ENCODE results near the gene FGF12.

The FGF12 gene

GRCh38 chr3:192366916-192367315, 360.4 kb downstream of the FGF12 start:
- Histone ChIP-seq H3K9ac (ENCODE audit: low read length) (no peak overlapping the region), H3K4me3 (ENCODE audit: low read length) (no peak overlapping the region), H3K4me2 (ENCODE audit: low read length) (no peak overlapping the region), H3K79me2 (ENCODE audit: low read length) (no peaks in the 10 kb centered on the region), H3K27ac (ENCODE audit: low read length) (no peak overlapping the region), H3K27me3 (ENCODE audit: low read depth, low read length) (no peaks in the 10 kb centered on the region), H4K20me1 (ENCODE audit: insufficient read depth, low read length) (no peaks in the 10 kb centered on the region), H3K36me3 (replicated peaks; ENCODE audit: low read depth, low read length) (no peaks in the 10 kb centered on the region), H3K4me1 (ENCODE audit: low read length) (no peaks in the 10 kb centered on the region), H2AFZ (ENCODE audit: low read depth, low read length) (0 out of 2 replicates have a peak overlapping the region, but pooled peaks have one; percentile 33), H3K9me3 (ENCODE audit: insufficient read depth, low read length) (no peaks in the 10 kb centered on the region)
- TF ChIP-seq CTCF (IDR thresholded peaks at IDR 0.05; ENCODE audit: low read depth, low read length) (no peak), EZH2phosphoT487 (IDR thresholded peaks at IDR 0.05; ENCODE audit: low read depth) (no peak)

GRCh38 chr3:192365571-192365970, 361.8 kb downstream of the FGF12 start:
- TF ChIP-seq CTCF (IDR thresholded peaks at IDR 0.05; ENCODE audit: low read depth, low read length) (no peak), EZH2phosphoT487 (IDR thresholded peaks at IDR 0.05; ENCODE audit: low read depth) (no peak)
- Histone ChIP-seq H3K27ac (ENCODE audit: low read length) (no peak overlapping the region), H4K20me1 (ENCODE audit: insufficient read depth, low read length) (no peaks in the 10 kb centered on the region), H3K9me3 (ENCODE audit: insufficient read depth, low read length) (no peaks in the 10 kb centered on the region), H3K27me3 (ENCODE audit: low read depth, low read length) (no peaks in the 10 kb centered on the region), H3K36me3 (replicated peaks; ENCODE audit: low read depth, low read length) (no peaks in the 10 kb centered on the region), H3K9ac (ENCODE audit: low read length) (no peak overlapping the region), H2AFZ (ENCODE audit: low read depth, low read length) (no peak overlapping the region), H3K4me3 (ENCODE audit: low read length) (no peak overlapping the region), H3K79me2 (ENCODE audit: low read length) (no peaks in the 10 kb centered on the region), H3K4me1 (ENCODE audit: low read length) (no peaks in the 10 kb centered on the region), H3K4me2 (ENCODE audit: low read length) (no peak overlapping the region)

- Histone ChIP-seq H3K4me3 (ENCODE audit: low read length) (no peak overlapping the region), H3K4me1 (ENCODE audit: low read length) (no peaks in the 10 kb centered on the region), H3K79me2 (ENCODE audit: low read length) (no peaks in the 10 kb centered on the region), H3K9me3 (ENCODE audit: insufficient read depth, low read length) (no peaks in the 10 kb centered on the region), H3K27me3 (ENCODE audit: low read depth, low read length) (no peaks in the 10 kb centered on the region), H3K36me3 (replicated peaks; ENCODE audit: low read depth, low read length) (no peaks in the 10 kb centered on the region), H4K20me1 (ENCODE audit: insufficient read depth, low read length) (no peaks in the 10 kb centered on the region), H3K9ac (ENCODE audit: low read length) (no peak overlapping the region), H2AFZ (ENCODE audit: low read depth, low read length) (no peak overlapping the region), H3K27ac (ENCODE audit: low read length) (no peak overlapping the region), H3K4me2 (ENCODE audit: low read length) (no peak overlapping the region)
- TF ChIP-seq CTCF (IDR thresholded peaks at IDR 0.05; ENCODE audit: low read depth, low read length) (no peak), EZH2phosphoT487 (IDR thresholded peaks at IDR 0.05; ENCODE audit: low read depth) (no peak)
Observed at GRCh38 chr3:192364316-192364715, 363.0 kb downstream of the FGF12 start.

GRCh38 chr3:192354687-192355086, 372.7 kb downstream of the FGF12 start:
- no peaks in the 10 kb centered on the region for H3K4me1 ChIP-seq (ENCODE audit: low read length)
- no peak overlapping the region for H3K27ac ChIP-seq (ENCODE audit: low read length)
- H2AFZ ChIP-seq (ENCODE audit: low read depth, low read length), result no peak overlapping the region
- no peaks in the 10 kb centered on the region for H4K20me1 ChIP-seq (ENCODE audit: insufficient read depth, low read length)
- H3K9ac ChIP-seq (ENCODE audit: low read length), result no peak overlapping the region
- no peak for TF ChIP-seq CTCF (IDR thresholded peaks at IDR 0.05; ENCODE audit: low read depth, low read length)
- TF ChIP-seq EZH2phosphoT487 (IDR thresholded peaks at IDR 0.05; ENCODE audit: low read depth), result no peak
- H3K9me3 ChIP-seq (ENCODE audit: insufficient read depth, low read length), result no peaks in the 10 kb centered on the region
- H3K27me3 ChIP-seq (ENCODE audit: low read depth, low read length), result no peaks in the 10 kb centered on the region
- H3K79me2 ChIP-seq (ENCODE audit: low read length), result no peaks in the 10 kb centered on the region
- H3K36me3 ChIP-seq (replicated peaks; ENCODE audit: low read depth, low read length), result no peaks in the 10 kb centered on the region
- H3K4me2 ChIP-seq (ENCODE audit: low read length), result no peak overlapping the region
- no peak overlapping the region for H3K4me3 ChIP-seq (ENCODE audit: low read length)

Data from OCI-LY3 (cell line).